Thyroid gland (tissue), 4 donors: ENCODE measurements around the gene ZIC1. TPM values are rescaled to one million over a fixed set of nuclear protein-coding genes. Genes with fewer than 3 reads are reported as not detected.

Experiments used
- DNase-seq, 2 donors: peaks; one replicate each; pipeline ENCODE4 v3.0.0-alpha.2; 2019
- H3K27ac ChIP-seq, 3 donors: fragments of 200-600 bp; sonication (generic); 1 replicate in 2 of 3; 2 replicates in 1 of 3; pipeline ENCODE4 v1.5.1; 2016 to 2019; ENCODE audit warnings: mild to moderate bottlenecking in 1 of 3, moderate library complexity in 1 of 3
- H3K27me3 ChIP-seq: fragments of 200-600 bp; sonication (generic); one replicate; pipeline ENCODE4 v1.5.1; 2019
- H3K36me3 ChIP-seq, 2 donors: fragments of 200-600 bp; sonication (generic); one replicate each; pipeline ENCODE4 v1.5.1; 2016 to 2019
- H3K4me1 ChIP-seq, 2 donors: fragments of 200-600 bp; sonication (generic); one replicate each; pipeline ENCODE4 v1.5.1; 2017 to 2019
- H3K4me3 ChIP-seq, 3 donors: fragments of 200-600 bp; sonication (generic); replicated peaks in 1 of 3; 1 replicate in 2 of 3; 2 replicates in 1 of 3; pipeline ENCODE4 v1.5.1; 2016; ENCODE audit warnings: mild to moderate bottlenecking in 1 of 3
- H3K9me3 ChIP-seq: fragments of 200-600 bp; sonication (generic); one replicate; pipeline ENCODE4 v1.5.1; 2017
- CTCF ChIP-seq, 6 experiments: fragments of 200-600 bp in 3 of 6; fragments of 450-650 bp in 3 of 6; sonication (generic) in 3 of 6; IDR thresholded peaks; one replicate each; pipeline ENCODE4 v1.5.1; 2016 to 2019; ENCODE audit warnings: antibody characterized with exemption in 6 of 6, mild to moderate bottlenecking in 2 of 6, inconsistent platforms in 1 of 6, moderate library complexity in 1 of 6
- POLR2A ChIP-seq, 2 donors: fragments of 450-650 bp; IDR thresholded peaks; one replicate each; pipeline ENCODE4 v1.6.1; 2017; ENCODE audit warnings: antibody characterized with exemption in 2 of 2, mild to moderate bottlenecking in 2 of 2, moderate library complexity in 1 of 2
- WGBS, 2 donors: methylation state at CpG; one replicate each; pipeline ENCODE4 v1.1.5; 2017; 5-methylcytosine and 5-hydroxymethylcytosine counted together
- intact Hi-C: fragments of 100-400 bp; cut with DNase I; formaldehyde crosslinking; loops from one replicate; pipeline ENCODE4 v1.15.1; 2023
- total RNA-seq, 4 donors: library from RNA; depleted of rRNA; stranded (reverse); fragments of >200 nt; gene quantifications; one replicate each; pipeline ENCODE4 v1.2.3, GENCODE V29; 2016

Gene ZIC1
- total RNA-seq, 4 donors from 2014 or later: not detected

GRCh38 chr3:147364771-147365170, 44.4 kb upstream of the ZIC1 start:
- no peak for TF ChIP-seq POLR2A (IDR thresholded peaks at IDR 0.05)
- TF ChIP-seq CTCF (IDR thresholded peaks at IDR 0.05): no peak
- H3K27ac ChIP-seq: no peak overlapping the region
- H3K4me3 ChIP-seq: no peak overlapping the region
- no peaks in the 10 kb centered on the region for H3K4me1 ChIP-seq
- no peak for DNase-seq
- H3K9me3 ChIP-seq: no peaks in the 10 kb centered on the region
- WGBS, 2 donors: 32 to 42% methylated on average over 1 of the region's 1 CpG
- peaks cover 25% of the 10 kb centered on the region for H3K27me3 ChIP-seq
- intact Hi-C loops: no loop called here
- H3K36me3 ChIP-seq: no peaks in the 10 kb centered on the region

GRCh38 chr3:147365196-147366115, 43.7 kb upstream of the ZIC1 start:
- no peaks in the 10 kb centered on the region for H3K36me3 ChIP-seq
- no peaks in the 10 kb centered on the region for H3K9me3 ChIP-seq
- no peak for DNase-seq
- H3K4me3 ChIP-seq: no peak overlapping the region
- peaks cover 21% of the 10 kb centered on the region for H3K27me3 ChIP-seq
- WGBS, 2 donors: 37 to 49% methylated on average over 6 of the region's 6 CpGs
- TF ChIP-seq POLR2A (IDR thresholded peaks at IDR 0.05) (no peak), CTCF (IDR thresholded peaks at IDR 0.05) (no peak)
- H3K27ac ChIP-seq: no peak overlapping the region
- H3K4me1 ChIP-seq: no peaks in the 10 kb centered on the region
- intact Hi-C loops: no loop called here

- Histone ChIP-seq H3K9me3 (no peaks in the 10 kb centered on the region), H3K4me1 (no peaks in the 10 kb centered on the region), H3K27me3 (peaks cover 21% of the 10 kb centered on the region), H3K27ac (no peak overlapping the region), H3K36me3 (no peaks in the 10 kb centered on the region), H3K4me3 (no peak overlapping the region)
- DNase-seq: no peak
- intact Hi-C loops: no loop called here
- 3 to 13% methylated on average over 1 of the region's 1 CpG for WGBS, 2 donors
- no peak for TF ChIP-seq CTCF (IDR thresholded peaks at IDR 0.05)
- TF ChIP-seq POLR2A (IDR thresholded peaks at IDR 0.05): no peak
Observed at GRCh38 chr3:147367676-147368075, 41.5 kb upstream of the ZIC1 start.

- Histone ChIP-seq H3K27me3 (peaks cover 25% of the 10 kb centered on the region), H3K36me3 (no peaks in the 10 kb centered on the region), H3K4me3 (no peak overlapping the region), H3K4me1 (no peaks in the 10 kb centered on the region), H3K27ac (no peak overlapping the region), H3K9me3 (no peaks in the 10 kb centered on the region)
- no peak for DNase-seq
- WGBS, 2 donors: 4 to 10% methylated on average over 2 of the region's 2 CpGs
- TF ChIP-seq POLR2A (IDR thresholded peaks at IDR 0.05) (no peak), CTCF (IDR thresholded peaks at IDR 0.05) (no peak)
- intact Hi-C loops: no loop called here
Observed at GRCh38 chr3:147368151-147368550, 41.0 kb upstream of the ZIC1 start.

GRCh38 chr3:147368561-147369221, 40.5 kb upstream of the ZIC1 start:
- intact Hi-C loops: no loop called here

More at GRCh38 chr3:147368561-147369221, 40.5 kb upstream of the ZIC1 start:
- no peak overlapping the region for H3K4me3 ChIP-seq
- no peaks in the 10 kb centered on the region for H3K4me1 ChIP-seq
- TF ChIP-seq CTCF (IDR thresholded peaks at IDR 0.05) (no peak), POLR2A (IDR thresholded peaks at IDR 0.05) (no peak)
- no peaks in the 10 kb centered on the region for H3K36me3 ChIP-seq
- peaks cover 29% of the 10 kb centered on the region for H3K27me3 ChIP-seq
- H3K9me3 ChIP-seq: no peaks in the 10 kb centered on the region
- no peak overlapping the region for H3K27ac ChIP-seq
- 5% methylated on average over 16 of the region's 16 CpGs for WGBS, 2 donors
- no peak for DNase-seq
